Right atrium auricular region (tissue), 2 donors: Measurements from ENCODE around the gene TAF3. TPM values are rescaled to one million over a fixed set of nuclear protein-coding genes. Genes with fewer than 3 reads are reported as not detected.

Experiments
- DNase-seq: peaks from one replicate; pipeline ENCODE4 v3.0.0-alpha.2; 2019; ENCODE audit warnings: low spot score
- H3K27ac ChIP-seq, 2 donors: fragments of 200-600 bp; sonication (generic); 1 replicate in 1 of 2; 2 replicates in 1 of 2; pipeline ENCODE4 v1.5.1; 2016 to 2019
- H3K27me3 ChIP-seq, 2 donors: fragments of 200-600 bp; sonication (generic); one replicate each; pipeline versions ENCODE4 v1.5.1 to v1.6.0; 2017 to 2019
- H3K36me3 ChIP-seq: fragments of 200-600 bp; sonication (generic); one replicate; pipeline ENCODE4 v1.5.1; 2016
- H3K4me1 ChIP-seq, 2 donors: fragments of 200-600 bp; sonication (generic); one replicate each; pipeline versions ENCODE4 v1.5.1 to v1.6.0; 2017 to 2019
- H3K4me3 ChIP-seq, 2 donors: fragments of 200-600 bp; sonication (generic); 1 replicate in 1 of 2; 2 replicates in 1 of 2; pipeline ENCODE4 v1.5.1; 2017 to 2019; ENCODE audit warnings: mild to moderate bottlenecking in 1 of 2, moderate library complexity in 1 of 2
- H3K9me3 ChIP-seq, 2 donors: fragments of 200-600 bp; sonication (generic); one replicate each; pipeline ENCODE4 v1.5.1; 2019
- CTCF ChIP-seq, 2 donors: fragments of 200-600 bp; sonication (generic); IDR thresholded peaks; one replicate each; pipeline ENCODE4 v1.5.1; 2019; ENCODE audit warnings: antibody characterized with exemption in 2 of 2
- total RNA-seq, 2 donors: library from RNA; depleted of rRNA; stranded (reverse); fragments of >200 nt; gene quantifications; one replicate each; pipeline ENCODE4 v1.1.0, GENCODE V29; 2016

Gene TAF3
- total RNA-seq, 2 donors from 2014 or later = 4.6 to 6.1 TPM

- TF ChIP-seq CTCF (IDR thresholded peaks at IDR 0.05) = no peak
- Histone ChIP-seq H3K4me3 (no peak overlapping the region), H3K27ac (no peak overlapping the region), H3K4me1 (no peaks in the 10 kb centered on the region), H3K27me3 (no peaks in the 10 kb centered on the region), H3K36me3 (no peaks in the 10 kb centered on the region), H3K9me3 (no peaks in the 10 kb centered on the region)
- no peak for DNase-seq
Measured at GRCh38 chr10:7948371-7949000, 130.2 kb downstream of the TAF3 start.

GRCh38 chr10:7950981-7951847 lies 132.9 kb downstream of the TAF3 start:
- Histone ChIP-seq H3K27ac (no peak overlapping the region), H3K27me3 (no peaks in the 10 kb centered on the region), H3K4me1 (no peaks in the 10 kb centered on the region), H3K4me3 (no peak overlapping the region), H3K36me3 (no peaks in the 10 kb centered on the region), H3K9me3 (no peaks in the 10 kb centered on the region)
- DNase-seq = no peak
- TF ChIP-seq CTCF (IDR thresholded peaks at IDR 0.05) = no peak

GRCh38 chr10:7952266-7952665 lies 134.0 kb downstream of the TAF3 start:
- Histone ChIP-seq H3K9me3 (no peaks in the 10 kb centered on the region), H3K27ac (no peak overlapping the region), H3K4me3 (no peak overlapping the region), H3K4me1 (no peaks in the 10 kb centered on the region), H3K36me3 (no peaks in the 10 kb centered on the region), H3K27me3 (no peaks in the 10 kb centered on the region)
- DNase-seq = no peak
- no peak for TF ChIP-seq CTCF (IDR thresholded peaks at IDR 0.05)

GRCh38 chr10:7953447-7953846 lies 135.1 kb downstream of the TAF3 start:
- Histone ChIP-seq H3K9me3 (no peaks in the 10 kb centered on the region), H3K4me1 (no peaks in the 10 kb centered on the region), H3K4me3 (no peak overlapping the region), H3K27me3 (no peaks in the 10 kb centered on the region), H3K36me3 (no peaks in the 10 kb centered on the region), H3K27ac (no peak overlapping the region)
- TF ChIP-seq CTCF (IDR thresholded peaks at IDR 0.05) = no peak
- no peak for DNase-seq

- H3K4me3 ChIP-seq = no peak overlapping the region
- H3K27me3 ChIP-seq = no peaks in the 10 kb centered on the region
- no peak for DNase-seq
- TF ChIP-seq CTCF (IDR thresholded peaks at IDR 0.05) = no peak
- H3K9me3 ChIP-seq = no peaks in the 10 kb centered on the region
- no peaks in the 10 kb centered on the region for H3K4me1 ChIP-seq
- no peaks in the 10 kb centered on the region for H3K36me3 ChIP-seq
- H3K27ac ChIP-seq = no peak overlapping the region
Measured at GRCh38 chr10:7955446-7955845, 137.1 kb downstream of the TAF3 start.
